ENCODE measurements around the gene APEH. TPM values are rescaled to one million over a fixed set of nuclear protein-coding genes. Genes with fewer than 3 reads are reported as not detected.
"Not testable (repeated sequence)": the region's sequence is repeated elsewhere in the genome, so short reads cannot be mapped to it uniquely, and the experiment has no call there.

Gene APEH
- total and polyA plus RNA-seq, 10 of the 15 experiments (the other 5 are each of a cell fraction or from before 2014, with no cell fraction given) = 74.4 to 214 (median 131) TPM

DNA sequence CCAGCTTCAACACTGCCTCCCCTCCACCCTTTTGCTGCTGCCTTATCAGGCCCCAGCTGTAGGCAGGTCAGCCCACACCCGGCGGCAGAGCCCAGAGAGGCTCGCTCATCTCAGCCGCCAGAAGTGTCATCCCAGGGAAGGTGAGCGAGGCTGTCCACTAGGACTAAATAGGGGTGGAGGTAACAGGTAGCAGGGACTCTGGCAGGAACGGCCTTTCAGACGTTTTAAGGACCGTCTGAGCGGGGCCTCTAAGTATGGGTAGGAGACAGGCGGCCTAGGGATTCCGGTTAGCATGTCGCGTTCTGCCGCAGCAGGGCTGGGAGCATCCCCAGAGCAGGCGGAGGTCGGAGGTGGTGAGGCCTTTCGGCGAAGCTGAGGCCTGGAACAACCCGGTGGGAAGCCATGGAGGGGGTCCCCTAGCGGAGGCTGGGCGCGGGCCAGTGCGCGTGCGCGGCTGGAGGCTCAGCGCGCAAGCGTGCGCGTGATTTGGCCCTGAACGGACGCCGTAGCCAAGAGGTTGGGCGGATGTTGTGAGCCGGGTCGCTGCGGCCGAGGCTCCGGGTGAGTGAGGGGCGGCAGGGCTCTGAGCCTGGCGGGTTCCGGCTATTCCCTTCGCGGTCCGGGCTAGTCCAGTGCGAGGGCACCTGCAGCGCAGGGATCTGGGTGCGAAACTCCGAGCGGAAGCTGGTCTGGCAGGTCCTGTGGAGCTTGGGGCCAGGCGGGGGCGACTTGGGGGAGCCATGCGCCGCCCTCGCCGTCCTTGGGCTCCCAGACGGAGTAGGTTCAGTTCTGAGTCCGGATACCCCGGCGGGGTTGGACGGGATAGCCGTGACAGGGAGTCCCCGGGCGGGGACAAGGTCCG is 15.1 kb downstream of the APEH start, which contains the start of the genes MST1 and RNF123 (continued):
- TF ChIP-seq, protein P1, sequence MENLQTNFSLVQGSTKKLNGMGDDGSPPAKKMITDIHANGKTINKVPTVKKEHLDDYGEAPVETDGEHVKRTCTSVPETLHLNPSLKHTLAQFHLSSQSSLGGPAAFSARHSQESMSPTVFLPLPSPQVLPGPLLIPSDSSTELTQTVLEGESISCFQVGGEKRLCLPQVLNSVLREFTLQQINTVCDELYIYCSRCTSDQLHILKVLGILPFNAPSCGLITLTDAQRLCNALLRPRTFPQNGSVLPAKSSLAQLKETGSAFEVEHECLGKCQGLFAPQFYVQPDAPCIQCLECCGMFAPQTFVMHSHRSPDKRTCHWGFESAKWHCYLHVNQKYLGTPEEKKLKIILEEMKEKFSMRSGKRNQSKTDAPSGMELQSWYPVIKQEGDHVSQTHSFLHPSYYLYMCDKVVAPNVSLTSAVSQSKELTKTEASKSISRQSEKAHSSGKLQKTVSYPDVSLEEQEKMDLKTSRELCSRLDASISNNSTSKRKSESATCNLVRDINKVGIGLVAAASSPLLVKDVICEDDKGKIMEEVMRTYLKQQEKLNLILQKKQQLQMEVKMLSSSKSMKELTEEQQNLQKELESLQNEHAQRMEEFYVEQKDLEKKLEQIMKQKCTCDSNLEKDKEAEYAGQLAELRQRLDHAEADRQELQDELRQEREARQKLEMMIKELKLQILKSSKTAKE (IDR thresholded peaks at IDR 0.05; ENCODE audit: low read depth, poor library complexity, severe bottlenecking) = no peak
- no peak for TF ChIP-seq FOXM1 (IDR thresholded peaks at IDR 0.05; ENCODE audit: low read depth, low read length)

DNA sequence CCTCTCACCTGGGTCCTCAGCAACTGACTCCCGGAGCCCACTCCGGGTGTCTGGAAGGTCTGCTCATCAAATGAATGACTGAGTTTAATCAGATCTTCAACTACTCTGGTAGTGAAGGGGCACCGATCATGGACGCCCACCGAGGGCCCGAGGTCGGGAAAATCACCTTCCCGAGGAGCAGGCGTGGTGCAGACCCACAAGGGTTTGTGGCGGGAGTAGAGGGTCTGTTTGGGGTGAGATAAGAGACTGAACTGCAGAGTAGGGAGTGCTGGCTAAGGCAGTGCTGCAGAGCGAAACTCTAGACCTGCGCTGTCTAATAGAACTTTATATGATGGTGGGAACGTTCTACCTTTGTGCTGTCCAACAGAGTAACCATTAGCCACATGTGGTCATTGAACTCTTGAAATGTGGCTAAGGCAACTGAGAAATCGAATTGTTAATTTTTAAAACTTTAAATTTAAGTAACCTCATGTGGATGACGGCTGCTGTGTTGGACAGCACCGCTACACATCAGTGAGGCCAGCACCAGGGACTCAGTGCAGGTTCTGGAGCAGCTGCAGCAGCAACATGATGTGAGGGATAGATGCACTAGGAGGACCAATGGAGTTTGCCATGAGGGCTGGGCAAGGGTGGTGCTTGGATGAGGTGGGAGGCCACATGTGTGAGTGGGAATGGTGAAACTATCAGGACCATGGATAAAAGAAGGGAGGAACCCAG is 15.9 kb downstream of the APEH start:
- Histone ChIP-seq H3K9ac (ENCODE audit: control insufficient read depth, insufficient read depth, low read length) (peak overlapping the region; percentile 91), H3K79me2 (ENCODE audit: control insufficient read depth, insufficient read depth, low read length) (peaks cover 14% of the 10 kb centered on the region), H3K4me2 (ENCODE audit: control insufficient read depth, insufficient read depth) (peak overlapping the region; percentile 77), H2AFZ (ENCODE audit: control insufficient read depth, low read depth, low read length) (peak overlapping the region; percentile 98; the same call in 1 of the 2 replicates), H3K4me3 (peak overlapping the region; percentile 62), H3K27ac (ENCODE audit: control insufficient read depth, insufficient read depth) (peak overlapping the region; percentile 89)
- CTCF ChIA-PET = interaction anchor here (1.3 kb wide), 1 partner anchor 150 kb away, joined by 3 read pairs; no protein-coding TSS in a partner anchor
- BruUV-seq (replicated peaks) = TSS peak; percentile 52
- in situ Hi-C loops (cut with MboI); H3K36me3 ChIP-seq (ENCODE audit: control insufficient read depth in 2 of 2, insufficient read depth in 2 of 2, low read length in 1 of 2); intact Hi-C loops (cut with micrococcal nuclease; ENCODE audit: unreplicated experiment); RAD21 ChIA-PET (ENCODE audit: unreplicated experiment); H3K4me1 ChIP-seq (ENCODE audit: control insufficient read depth, insufficient read depth, low read length); DNase-seq (ENCODE audit: low read depth, low spot score); H3K9me3 ChIP-seq (replicated peaks; ENCODE audit: control insufficient read depth, insufficient read depth, low read length); H3K27me3 ChIP-seq (replicated peaks in 1 of 2; ENCODE audit: control insufficient read depth in 2 of 2, insufficient read depth in 2 of 2, low read length in 1 of 2); FAIRE-seq; H4K20me1 ChIP-seq (ENCODE audit: control insufficient read depth, insufficient read depth); SMC1A ChIA-PET (ENCODE audit: uncharacterized antibody, unreplicated experiment): not testable (repeated sequence)
- POLR2A ChIA-PET = interaction anchor here (0.5 to 1.1 kb wide), 2 partner anchors 58 to 125 kb away, joined by 3 to 5 read pairs; no protein-coding TSS in a partner anchor
- WGBS (ENCODE audit: insufficient coverage, insufficient replicate concordance, low lambda C conversion rate, missing lambda C conversion rate) = 8% methylated on average over 15 of the region's 16 CpGs
- ATAC-seq = peak; percentile 2; the same call in 2 of the 3 replicates

DNA sequence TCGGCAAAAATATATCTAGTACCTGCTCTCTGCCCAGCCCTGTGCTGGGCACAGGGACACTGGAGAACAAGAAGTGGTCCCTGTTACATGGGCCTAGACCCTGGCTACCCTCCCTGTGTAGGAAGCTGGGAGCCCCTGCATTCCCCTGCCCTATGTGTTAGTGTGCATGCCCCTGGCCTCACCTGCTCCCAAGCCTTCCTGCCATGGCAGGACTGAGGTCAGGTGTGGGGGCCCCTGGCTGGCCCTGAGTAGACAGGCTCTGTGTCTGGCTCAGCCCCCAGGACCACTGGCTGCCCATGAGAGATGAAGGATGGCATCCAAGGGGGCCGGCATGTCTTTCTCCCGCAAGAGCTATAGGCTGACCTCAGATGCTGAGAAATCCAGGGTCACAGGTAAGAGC is 16.7 kb downstream of the APEH start:
- DNase-seq (ENCODE audit: low read depth, low spot score); FAIRE-seq; H3K9me3 ChIP-seq (replicated peaks; ENCODE audit: control insufficient read depth, insufficient read depth, low read length); SMC1A ChIA-PET (ENCODE audit: uncharacterized antibody, unreplicated experiment); intact Hi-C loops (cut with micrococcal nuclease; ENCODE audit: unreplicated experiment); H4K20me1 ChIP-seq (ENCODE audit: control insufficient read depth, insufficient read depth); H3K27me3 ChIP-seq (replicated peaks in 1 of 2; ENCODE audit: control insufficient read depth in 2 of 2, insufficient read depth in 2 of 2, low read length in 1 of 2); H3K4me1 ChIP-seq (ENCODE audit: control insufficient read depth, insufficient read depth, low read length); in situ Hi-C loops (cut with MboI); H3K4me3 ChIP-seq; POLR2A ChIA-PET; RAD21 ChIA-PET (ENCODE audit: unreplicated experiment); BruUV-seq (replicated peaks); ATAC-seq; H2AFZ ChIP-seq (ENCODE audit: control insufficient read depth, low read depth, low read length); H3K9ac ChIP-seq (ENCODE audit: control insufficient read depth, insufficient read depth, low read length); H3K27ac ChIP-seq (ENCODE audit: control insufficient read depth, insufficient read depth); H3K36me3 ChIP-seq (ENCODE audit: control insufficient read depth in 2 of 2, insufficient read depth in 2 of 2, low read length in 1 of 2): not testable (repeated sequence)
- Histone ChIP-seq H3K79me2 (ENCODE audit: control insufficient read depth, insufficient read depth, low read length) (peaks cover 14% of the 10 kb centered on the region), H3K4me2 (ENCODE audit: control insufficient read depth, insufficient read depth) (0 out of 2 replicates have a peak overlapping the region, but pooled peaks have one; percentile 77)
- CTCF ChIA-PET = interaction anchor here (0.8 kb wide), 1 partner anchor 151 kb away, joined by 3 read pairs; no protein-coding TSS in a partner anchor
- 97% methylated on average over 3 of the region's 3 CpGs for WGBS (ENCODE audit: insufficient coverage, insufficient replicate concordance, low lambda C conversion rate, missing lambda C conversion rate)

DNA sequence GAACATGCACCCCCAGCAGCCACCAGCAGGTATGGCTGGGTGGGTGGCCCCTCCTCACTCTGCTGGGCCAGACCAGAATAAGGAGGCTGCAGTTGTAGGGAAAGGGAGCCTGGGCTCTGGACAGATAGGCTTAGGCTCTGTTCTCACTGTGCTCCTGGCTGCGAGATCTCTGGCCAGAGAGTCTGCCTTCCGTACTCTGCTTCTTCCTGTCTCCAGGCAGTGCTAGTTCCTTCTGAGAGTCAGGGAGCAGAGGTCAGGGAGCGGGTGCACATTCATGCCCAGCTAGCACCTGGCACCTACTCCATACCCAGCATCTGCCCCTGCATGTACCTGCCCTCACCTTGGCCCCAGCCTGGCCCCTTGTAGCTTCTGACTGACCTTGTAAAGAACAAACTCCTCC is 17.3 kb downstream of the APEH start:
- H3K27ac ChIP-seq (ENCODE audit: control insufficient read depth, insufficient read depth); POLR2A ChIA-PET; SMC1A ChIA-PET (ENCODE audit: uncharacterized antibody, unreplicated experiment); H3K4me2 ChIP-seq (ENCODE audit: control insufficient read depth, insufficient read depth); RAD21 ChIA-PET (ENCODE audit: unreplicated experiment); intact Hi-C loops (cut with micrococcal nuclease; ENCODE audit: unreplicated experiment); H3K4me3 ChIP-seq; H2AFZ ChIP-seq (ENCODE audit: control insufficient read depth, low read depth, low read length); ATAC-seq; H3K27me3 ChIP-seq (replicated peaks in 1 of 2; ENCODE audit: control insufficient read depth in 2 of 2, insufficient read depth in 2 of 2, low read length in 1 of 2); BruUV-seq (replicated peaks); H4K20me1 ChIP-seq (ENCODE audit: control insufficient read depth, insufficient read depth); DNase-seq (ENCODE audit: low read depth, low spot score); in situ Hi-C loops (cut with MboI); H3K4me1 ChIP-seq (ENCODE audit: control insufficient read depth, insufficient read depth, low read length); H3K36me3 ChIP-seq (ENCODE audit: control insufficient read depth in 2 of 2, insufficient read depth in 2 of 2, low read length in 1 of 2); FAIRE-seq; H3K9ac ChIP-seq (ENCODE audit: control insufficient read depth, insufficient read depth, low read length); H3K9me3 ChIP-seq (replicated peaks; ENCODE audit: control insufficient read depth, insufficient read depth, low read length): not testable (repeated sequence)
- peaks cover 14% of the 10 kb centered on the region for H3K79me2 ChIP-seq (ENCODE audit: control insufficient read depth, insufficient read depth, low read length)
- CTCF ChIA-PET = interaction anchor here (0.8 kb wide), 1 partner anchor 152 kb away, joined by 3 read pairs; no protein-coding TSS in a partner anchor
- 85% methylated on average over 3 of the region's 3 CpGs for WGBS (ENCODE audit: insufficient coverage, insufficient replicate concordance, low lambda C conversion rate, missing lambda C conversion rate)

Data from GM12878 (cell line).